Body of pancreas (tissue), 4 donors: ENCODE measurements around the gene NAT14.

Source experiments
- POLR2A ChIP-seq, 3 donors: fragments of 450-650 bp; IDR thresholded peaks; one replicate each; pipeline ENCODE4 v1.6.1; 2016; ENCODE audit warnings: antibody characterized with exemption in 3 of 3, mild to moderate bottlenecking in 2 of 3
- TF ChIP-seq, protein P1 (sequence below), 7 experiments: fragments of 450-650 bp in 4 of 7; fragments of 200-600 bp in 3 of 7; sonication (generic) in 3 of 7; IDR thresholded peaks; one replicate each; pipeline ENCODE4 v1.5.1; 2016 to 2019; ENCODE audit warnings: antibody characterized with exemption in 7 of 7

DNA sequence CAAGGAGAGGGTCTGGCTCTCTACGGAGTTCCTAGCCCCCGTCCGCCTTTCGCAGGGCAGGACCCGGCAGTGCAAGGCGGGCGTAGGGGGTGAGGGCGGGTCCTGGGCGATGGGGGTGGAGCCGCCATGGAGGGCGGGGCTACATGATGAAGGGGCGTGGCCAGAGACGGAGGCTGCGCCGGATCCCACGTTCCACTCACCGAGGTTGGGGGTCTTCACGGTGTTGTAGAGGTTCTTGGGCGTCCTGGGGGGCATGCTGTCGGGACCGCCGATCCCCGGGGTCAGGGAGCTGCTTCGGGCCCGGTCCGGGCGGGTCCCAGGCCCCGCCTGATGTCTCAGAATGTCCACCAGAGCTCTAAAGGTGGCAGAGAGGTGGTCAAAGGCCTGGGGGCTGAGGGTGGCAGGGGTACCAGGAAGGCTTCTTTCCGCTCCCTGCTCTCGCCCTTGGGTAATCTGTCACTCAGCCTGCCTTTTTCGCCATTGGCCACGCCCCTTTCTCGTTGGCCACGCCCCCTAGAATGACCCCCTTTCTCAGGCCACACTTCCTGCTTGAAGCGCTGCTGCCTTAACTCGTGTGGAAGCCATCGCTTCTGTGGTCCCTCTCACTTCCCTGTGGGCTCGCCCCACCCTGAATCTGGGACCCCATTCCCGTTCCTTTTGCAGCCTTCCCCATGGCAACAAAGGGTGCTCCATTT, 44.4 kb upstream of the NAT14 start:
- TF ChIP-seq, protein P1, sequence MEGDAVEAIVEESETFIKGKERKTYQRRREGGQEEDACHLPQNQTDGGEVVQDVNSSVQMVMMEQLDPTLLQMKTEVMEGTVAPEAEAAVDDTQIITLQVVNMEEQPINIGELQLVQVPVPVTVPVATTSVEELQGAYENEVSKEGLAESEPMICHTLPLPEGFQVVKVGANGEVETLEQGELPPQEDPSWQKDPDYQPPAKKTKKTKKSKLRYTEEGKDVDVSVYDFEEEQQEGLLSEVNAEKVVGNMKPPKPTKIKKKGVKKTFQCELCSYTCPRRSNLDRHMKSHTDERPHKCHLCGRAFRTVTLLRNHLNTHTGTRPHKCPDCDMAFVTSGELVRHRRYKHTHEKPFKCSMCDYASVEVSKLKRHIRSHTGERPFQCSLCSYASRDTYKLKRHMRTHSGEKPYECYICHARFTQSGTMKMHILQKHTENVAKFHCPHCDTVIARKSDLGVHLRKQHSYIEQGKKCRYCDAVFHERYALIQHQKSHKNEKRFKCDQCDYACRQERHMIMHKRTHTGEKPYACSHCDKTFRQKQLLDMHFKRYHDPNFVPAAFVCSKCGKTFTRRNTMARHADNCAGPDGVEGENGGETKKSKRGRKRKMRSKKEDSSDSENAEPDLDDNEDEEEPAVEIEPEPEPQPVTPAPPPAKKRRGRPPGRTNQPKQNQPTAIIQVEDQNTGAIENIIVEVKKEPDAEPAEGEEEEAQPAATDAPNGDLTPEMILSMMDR (IDR thresholded peaks at IDR 0.05): no peak
- TF ChIP-seq POLR2A (IDR thresholded peaks at IDR 0.05): no peak
